ENCODE data around the gene STMP1.

DNA sequence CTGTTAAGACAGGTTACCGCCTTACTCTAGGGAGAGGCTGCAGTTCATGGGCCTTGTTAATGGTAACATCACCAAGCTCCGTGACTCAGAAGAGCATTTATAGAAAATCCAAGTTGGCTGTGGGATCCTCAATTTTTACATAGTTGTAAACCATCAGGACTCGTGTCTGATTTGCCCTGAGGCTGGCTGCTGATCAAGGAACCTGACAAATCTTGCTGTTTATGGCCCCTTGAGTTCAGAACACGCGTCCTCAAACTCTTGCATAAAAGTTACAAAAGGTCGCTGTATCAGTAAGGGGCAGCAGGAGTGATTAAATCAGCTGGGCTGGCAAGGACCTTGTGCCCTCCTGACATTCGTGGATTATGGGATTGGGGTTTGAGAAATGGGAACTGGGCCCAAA, 61.1 kb downstream of the STMP1 start:
- TF ChIP-seq, protein P1, sequence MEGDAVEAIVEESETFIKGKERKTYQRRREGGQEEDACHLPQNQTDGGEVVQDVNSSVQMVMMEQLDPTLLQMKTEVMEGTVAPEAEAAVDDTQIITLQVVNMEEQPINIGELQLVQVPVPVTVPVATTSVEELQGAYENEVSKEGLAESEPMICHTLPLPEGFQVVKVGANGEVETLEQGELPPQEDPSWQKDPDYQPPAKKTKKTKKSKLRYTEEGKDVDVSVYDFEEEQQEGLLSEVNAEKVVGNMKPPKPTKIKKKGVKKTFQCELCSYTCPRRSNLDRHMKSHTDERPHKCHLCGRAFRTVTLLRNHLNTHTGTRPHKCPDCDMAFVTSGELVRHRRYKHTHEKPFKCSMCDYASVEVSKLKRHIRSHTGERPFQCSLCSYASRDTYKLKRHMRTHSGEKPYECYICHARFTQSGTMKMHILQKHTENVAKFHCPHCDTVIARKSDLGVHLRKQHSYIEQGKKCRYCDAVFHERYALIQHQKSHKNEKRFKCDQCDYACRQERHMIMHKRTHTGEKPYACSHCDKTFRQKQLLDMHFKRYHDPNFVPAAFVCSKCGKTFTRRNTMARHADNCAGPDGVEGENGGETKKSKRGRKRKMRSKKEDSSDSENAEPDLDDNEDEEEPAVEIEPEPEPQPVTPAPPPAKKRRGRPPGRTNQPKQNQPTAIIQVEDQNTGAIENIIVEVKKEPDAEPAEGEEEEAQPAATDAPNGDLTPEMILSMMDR (IDR thresholded peaks at IDR 0.05) = no peak
- TF ChIP-seq POLR2A (IDR thresholded peaks at IDR 0.05) = no peak
- TF ChIP-seq POLR2AphosphoS5 (IDR thresholded peaks at IDR 0.05) = no peak

All from sigmoid colon (tissue), 4 donors.